ENCODE results near the gene LTB4R.

DNA sequence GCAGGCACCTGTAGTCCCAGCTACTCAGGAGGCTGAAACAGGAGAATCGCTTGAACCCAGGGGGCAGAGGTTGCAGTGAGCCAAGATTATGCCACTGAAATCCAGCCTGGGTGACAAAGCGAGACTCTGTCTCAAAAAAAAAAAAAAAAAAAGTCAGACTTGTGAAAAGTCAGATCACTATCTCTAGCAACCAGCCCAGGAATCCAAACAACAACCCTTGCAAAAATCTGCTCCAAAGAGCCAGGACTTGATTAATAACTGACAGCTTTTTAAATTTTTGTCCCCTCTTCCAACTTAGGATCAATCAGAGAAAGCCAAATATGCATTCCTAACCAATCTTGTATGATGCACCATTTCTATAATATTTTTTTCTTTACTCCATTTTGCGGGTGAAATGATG, 49.0 kb downstream of the LTB4R start:
- no peak for TF ChIP-seq CTCF (IDR thresholded peaks at IDR 0.05 in 8 of 11, conservative IDR thresholded peaks at IDR 0.05 in 3 of 11)
- TF ChIP-seq POLR2A (IDR thresholded peaks at IDR 0.05): no peak
- TF ChIP-seq POLR2AphosphoS5 (IDR thresholded peaks at IDR 0.05): no peak

All from spleen (tissue), 7 donors.